H9 (cell line): ENCODE results near the gene SCIN. TPM values are rescaled to one million over a fixed set of nuclear protein-coding genes. Genes with fewer than 3 reads are reported as not detected.

Experiments
- DNase-seq: peaks from one replicate; pipeline ENCODE4 v3.0.0-alpha.2; 2017
- H2AFZ ChIP-seq: one replicate; pipeline ENCODE4 v1.6.1; 2013; ENCODE audit warnings: mild to moderate bottlenecking, low read length, control low read depth, moderate library complexity
- H2AK5ac ChIP-seq: 2 replicates; pipeline ENCODE4 v1.6.1; 2013; ENCODE audit warnings: low read length, control low read depth, mixed read lengths; ENCODE audit not compliant: insufficient read length
- H2BK120ac ChIP-seq: one replicate; pipeline ENCODE4 v1.6.1; 2013; ENCODE audit warnings: low read depth, mild to moderate bottlenecking, low read length, control low read depth, inconsistent platforms; ENCODE audit not compliant: poor library complexity, severe bottlenecking
- H2BK12ac ChIP-seq: 2 replicates; pipeline ENCODE4 v1.6.1; 2013; ENCODE audit warnings: low read length, control low read depth, mixed read lengths, low read depth; ENCODE audit not compliant: insufficient read length
- H2BK15ac ChIP-seq: 2 replicates; pipeline ENCODE4 v1.6.1; 2013; ENCODE audit warnings: low read depth, low read length, control low read depth
- H2BK20ac ChIP-seq: one replicate; pipeline ENCODE4 v1.6.1; 2013; ENCODE audit warnings: low read depth, mild to moderate bottlenecking, low read length, control low read depth, inconsistent platforms; ENCODE audit not compliant: poor library complexity, severe bottlenecking
- H2BK5ac ChIP-seq: 2 replicates; pipeline ENCODE4 v1.6.1; 2013; ENCODE audit warnings: low read length, control low read depth, mixed read lengths; ENCODE audit not compliant: insufficient read length
- H3K14ac ChIP-seq: 2 replicates; pipeline ENCODE4 v1.6.1; 2013; ENCODE audit warnings: low read length, control low read depth; ENCODE audit not compliant: insufficient read depth
- H3K18ac ChIP-seq: 2 replicates; pipeline ENCODE4 v1.6.1; 2013; ENCODE audit warnings: low read depth, mild to moderate bottlenecking, mixed read lengths, low read length, control low read depth; ENCODE audit not compliant: insufficient read length
- H3K23ac ChIP-seq: 2 replicates; pipeline ENCODE4 v1.6.1; 2013; ENCODE audit warnings: low read length, control low read depth, mixed read lengths, low read depth; ENCODE audit not compliant: insufficient read length
- H3K23me2 ChIP-seq: 2 replicates; pipeline ENCODE4 v1.6.1; 2013; ENCODE audit warnings: low read depth, mild to moderate bottlenecking, mixed read lengths, low read length, control low read depth; ENCODE audit not compliant: insufficient read length, poor library complexity, severe bottlenecking
- H3K27ac ChIP-seq: 2 replicates; pipeline ENCODE4 v1.5.1; 2013; ENCODE audit warnings: low read length, control low read depth, mixed read lengths, low read depth; ENCODE audit not compliant: insufficient read length
- H3K27me3 ChIP-seq: 2 replicates; pipeline ENCODE4 v1.6.1; 2013; ENCODE audit warnings: low read length, control low read depth, inconsistent platforms; ENCODE audit not compliant: insufficient read depth
- H3K4ac ChIP-seq: 2 replicates; pipeline ENCODE4 v1.6.1; 2013; ENCODE audit warnings: low read depth, mild to moderate bottlenecking, control low read depth, inconsistent platforms, low read length, moderate library complexity
- H3K4me1 ChIP-seq: 2 replicates; pipeline ENCODE4 v1.6.1; 2013; ENCODE audit warnings: low read length, control low read depth, inconsistent platforms; ENCODE audit not compliant: insufficient read depth
- H3K4me2 ChIP-seq: 2 replicates; pipeline ENCODE4 v1.6.1; 2013; ENCODE audit warnings: low read length, control low read depth, mixed read lengths; ENCODE audit not compliant: insufficient read length, insufficient read depth
- H3K56ac ChIP-seq: 2 replicates; pipeline ENCODE4 v1.6.1; 2013; ENCODE audit warnings: low read depth, mild to moderate bottlenecking, mixed read lengths, low read length, control low read depth; ENCODE audit not compliant: insufficient read length
- H3K79me1 ChIP-seq: 2 replicates; pipeline ENCODE4 v1.6.1; 2013; ENCODE audit warnings: low read depth, mild to moderate bottlenecking, moderate library complexity, low read length, control low read depth, inconsistent platforms; ENCODE audit not compliant: insufficient read depth, poor library complexity, severe bottlenecking
- H3K79me2 ChIP-seq: 2 replicates; pipeline ENCODE4 v1.6.1; 2013; ENCODE audit warnings: low read length, control low read depth, inconsistent platforms; ENCODE audit not compliant: insufficient read depth
- H3K9ac ChIP-seq: 2 replicates; pipeline ENCODE4 v1.6.1; 2013; ENCODE audit warnings: low read length, control low read depth, mixed read lengths; ENCODE audit not compliant: insufficient read length; ENCODE audit errors: extremely low read depth
- H3K9me3 ChIP-seq: one replicate; pipeline ENCODE4 v1.6.1; 2013; ENCODE audit warnings: low read depth, low read length, inconsistent platforms; ENCODE audit not compliant: control insufficient read depth
- H3T11ph ChIP-seq: one replicate; pipeline ENCODE4 v1.6.1; 2013; ENCODE audit warnings: mild to moderate bottlenecking, low read length, control low read depth, inconsistent platforms
- H4K20me1 ChIP-seq: one replicate; pipeline ENCODE4 v1.6.1; 2013; ENCODE audit not compliant: control insufficient read depth, insufficient read length, insufficient read depth
- H4K5ac ChIP-seq: 2 replicates; pipeline ENCODE4 v1.6.1; 2013; ENCODE audit warnings: low read depth, mild to moderate bottlenecking, mixed read lengths, low read length, control low read depth; ENCODE audit not compliant: insufficient read length
- H4K8ac ChIP-seq: replicated peaks from 2 replicates; pipeline ENCODE4 v1.6.1; 2013; ENCODE audit warnings: low read length, control low read depth, mixed read lengths, low read depth; ENCODE audit not compliant: insufficient read length
- H4K91ac ChIP-seq: 2 replicates; pipeline ENCODE4 v1.6.1; 2013; ENCODE audit warnings: low read depth, mild to moderate bottlenecking, moderate library complexity, mixed read lengths, low read length, control low read depth; ENCODE audit not compliant: insufficient read length
- H3K27ac Mint-ChIP-seq, 3 experiments: 2 replicates in 2 of 3; 3 replicates in 1 of 3; pipeline ENCODE4 v1.8.0; 2020 to 2021; ENCODE audit warnings: mixed read lengths in 3 of 3, mild to moderate bottlenecking in 1 of 3, moderate library complexity in 1 of 3
- H3K27me3 Mint-ChIP-seq: 2 replicates; pipeline ENCODE4 v1.8.0; 2021; ENCODE audit warnings: low read depth, mild to moderate bottlenecking, moderate library complexity, mixed read lengths
- H3K36me3 Mint-ChIP-seq, 3 experiments: 2 replicates in 2 of 3; 3 replicates in 1 of 3; pipeline ENCODE4 v1.8.0; 2020 to 2021; ENCODE audit warnings: low read depth in 3 of 3, mixed read lengths in 3 of 3; ENCODE audit not compliant: insufficient read depth in 1 of 3
- H3K4me1 Mint-ChIP-seq, 2 experiments: 2 replicates each; pipeline ENCODE4 v1.8.0; 2020; ENCODE audit warnings: mixed read lengths in 2 of 2
- H3K4me3 Mint-ChIP-seq, 2 experiments: 2 replicates in 1 of 2; 3 replicates in 1 of 2; pipeline ENCODE4 v1.8.0; 2020 to 2021; ENCODE audit warnings: mild to moderate bottlenecking in 2 of 2, mixed read lengths in 2 of 2, moderate library complexity in 1 of 2
- H3K9me3 Mint-ChIP-seq, 2 experiments: 2 replicates in 1 of 2; 3 replicates in 1 of 2; pipeline ENCODE4 v1.8.0; 2020; ENCODE audit warnings: mild to moderate bottlenecking in 2 of 2, mixed read lengths in 2 of 2, moderate library complexity in 1 of 2
- WGBS: extraction: QIAGEN DNeasy Blood & Tissue Kit; methylation state at CpG from one replicate; pipeline ENCODE4 v1.1.7; 2013; ENCODE audit warnings: missing lambda C conversion rate, low lambda C conversion rate, mixed read lengths; ENCODE audit not compliant: insufficient read length; ENCODE audit errors: extremely low coverage; 5-methylcytosine and 5-hydroxymethylcytosine counted together
- total RNA-seq: library from RNA; stranded (reverse); gene quantifications from 2 replicates; pipeline ENCODE4 v1.2.1, GENCODE V29; 2021
- TF ChIP-seq, protein P1 (sequence below): fragments of 200-600 bp; sonication (generic); conservative IDR thresholded peaks from 3 replicates; pipeline ENCODE4 v1.8.0; 2021; ENCODE audit warnings: antibody characterized with exemption, mild to moderate bottlenecking

Gene SCIN
- total RNA-seq, 1 experiment from 2014 or later, result 0.44 TPM

DNA sequence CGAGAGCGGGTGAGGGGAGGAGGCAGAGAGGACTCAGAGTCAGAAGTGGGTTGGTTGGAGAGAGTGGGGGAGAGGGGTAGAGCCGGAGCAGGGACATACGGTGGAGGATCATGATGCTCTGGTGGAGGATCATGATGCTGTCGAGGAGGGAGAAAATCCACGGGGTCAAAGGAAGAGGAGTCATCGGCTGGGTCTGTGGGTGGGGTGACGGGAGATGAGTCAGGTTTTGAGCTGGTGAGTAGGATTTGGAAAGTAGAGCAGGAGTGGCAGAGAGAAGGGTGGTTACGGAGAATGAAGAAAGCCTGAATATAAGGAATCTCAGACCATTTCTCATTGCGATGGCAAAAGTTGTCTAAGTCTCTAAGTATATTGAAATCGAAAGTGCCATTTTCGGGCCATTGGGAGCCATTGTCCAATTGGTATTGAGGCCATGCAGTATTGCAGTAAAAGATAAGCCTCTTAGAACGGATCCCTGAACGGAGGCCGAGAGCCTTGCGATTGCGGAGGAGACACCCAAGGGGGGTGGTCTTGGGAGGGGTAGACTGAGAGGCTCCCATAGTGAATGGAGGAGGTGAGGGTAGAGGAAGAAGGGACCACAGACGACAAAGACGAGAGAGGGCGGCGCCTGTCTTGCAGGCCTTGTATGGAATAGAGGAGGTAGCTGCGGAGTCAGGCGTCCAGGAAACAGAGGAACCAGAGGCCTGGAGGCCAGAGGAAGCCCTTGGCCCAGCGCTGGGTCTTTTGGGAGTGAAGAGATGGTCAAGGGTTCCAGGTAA is 23.8 kb downstream of the SCIN start:
- no peak overlapping the region for H2BK15ac ChIP-seq
- H3K4me2 ChIP-seq, result no peak overlapping the region
- H3K27me3 Mint-ChIP-seq, result no peaks in the 10 kb centered on the region

More for the DNA sequence above, 23.8 kb downstream of the SCIN start:
- no CpG with 5 or more reads among the region's 24 CpGs for WGBS
- peaks cover 4% of the 10 kb centered on the region for H3K23me2 ChIP-seq
- H4K8ac ChIP-seq, result no peak overlapping the region
- no peak overlapping the region for H3K23ac ChIP-seq
- no peak overlapping the region for H2BK20ac ChIP-seq
- H4K5ac ChIP-seq, result no peak overlapping the region
- no peaks in the 10 kb centered on the region for H3K79me2 ChIP-seq
- H2AFZ ChIP-seq, result no peak overlapping the region
- H3K79me1 ChIP-seq, result no peaks in the 10 kb centered on the region
- no peak overlapping the region for H3K18ac ChIP-seq
- no peak overlapping the region; a peak in 1 of 7 replicates for H3K27ac Mint-ChIP-seq
- no peak overlapping the region for H2BK12ac ChIP-seq
- no peak overlapping the region; the same call in 1 of the 2 replicates for H3K14ac ChIP-seq
- H2BK120ac ChIP-seq, result no peak overlapping the region
- no peaks in the 10 kb centered on the region for H4K20me1 ChIP-seq
- H2BK5ac ChIP-seq, result no peak overlapping the region
- peaks cover 8 to 9% of the 10 kb centered on the region in 2 experiments; a peak in 4 of 5 replicates for H3K9me3 Mint-ChIP-seq
- DNase-seq, result no peak
- TF ChIP-seq, protein P1, sequence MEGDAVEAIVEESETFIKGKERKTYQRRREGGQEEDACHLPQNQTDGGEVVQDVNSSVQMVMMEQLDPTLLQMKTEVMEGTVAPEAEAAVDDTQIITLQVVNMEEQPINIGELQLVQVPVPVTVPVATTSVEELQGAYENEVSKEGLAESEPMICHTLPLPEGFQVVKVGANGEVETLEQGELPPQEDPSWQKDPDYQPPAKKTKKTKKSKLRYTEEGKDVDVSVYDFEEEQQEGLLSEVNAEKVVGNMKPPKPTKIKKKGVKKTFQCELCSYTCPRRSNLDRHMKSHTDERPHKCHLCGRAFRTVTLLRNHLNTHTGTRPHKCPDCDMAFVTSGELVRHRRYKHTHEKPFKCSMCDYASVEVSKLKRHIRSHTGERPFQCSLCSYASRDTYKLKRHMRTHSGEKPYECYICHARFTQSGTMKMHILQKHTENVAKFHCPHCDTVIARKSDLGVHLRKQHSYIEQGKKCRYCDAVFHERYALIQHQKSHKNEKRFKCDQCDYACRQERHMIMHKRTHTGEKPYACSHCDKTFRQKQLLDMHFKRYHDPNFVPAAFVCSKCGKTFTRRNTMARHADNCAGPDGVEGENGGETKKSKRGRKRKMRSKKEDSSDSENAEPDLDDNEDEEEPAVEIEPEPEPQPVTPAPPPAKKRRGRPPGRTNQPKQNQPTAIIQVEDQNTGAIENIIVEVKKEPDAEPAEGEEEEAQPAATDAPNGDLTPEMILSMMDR, result no peak
- H4K91ac ChIP-seq, result no peak overlapping the region
- H3K4me3 Mint-ChIP-seq, result no peak overlapping the region
- peaks cover 4 to 12% (median 6%) of the 10 kb centered on the region in 3 experiments; a peak in 5 of 7 replicates for H3K36me3 Mint-ChIP-seq
- no peak overlapping the region for H3K9ac ChIP-seq
- no peaks in the 10 kb centered on the region for H3K27me3 ChIP-seq
- no peaks in the 10 kb centered on the region for H3K9me3 ChIP-seq
- H3K4me1 ChIP-seq, result no peaks in the 10 kb centered on the region
- no peaks in the 10 kb centered on the region for H3K4me1 Mint-ChIP-seq
- H3K56ac ChIP-seq, result no peak overlapping the region
- H3T11ph ChIP-seq, result no peak overlapping the region
- no peak overlapping the region for H2AK5ac ChIP-seq
- no peak overlapping the region for H3K4ac ChIP-seq
- H3K27ac ChIP-seq, result no peak overlapping the region
